IPS-15b (cell line): ENCODE results near the gene CSNK2B.
A peak's percentile ranks its signal among the peaks of the same experiment; 100 is the strongest.

Source experiments
- H3K27me3 ChIP-seq: one replicate; pipeline ENCODE4 v1.6.1; 2013; ENCODE audit warnings: low read length; ENCODE audit not compliant: control insufficient read depth, insufficient read depth
- H3K36me3 ChIP-seq: one replicate; pipeline ENCODE4 v1.6.1; 2013; ENCODE audit warnings: low read length; ENCODE audit not compliant: control insufficient read depth, insufficient read depth
- H3K4me1 ChIP-seq: one replicate; pipeline ENCODE4 v1.6.1; 2013; ENCODE audit warnings: mild to moderate bottlenecking, low read length; ENCODE audit not compliant: control insufficient read depth, insufficient read depth
- H3K4me3 ChIP-seq: one replicate; pipeline ENCODE4 v1.5.1; 2013; ENCODE audit warnings: low read depth, low read length
- H3K9ac ChIP-seq: one replicate; pipeline ENCODE4 v1.6.1; 2013; ENCODE audit warnings: low read depth, mild to moderate bottlenecking, low read length
- H3K9me3 ChIP-seq: one replicate; pipeline ENCODE4 v1.6.1; 2013; ENCODE audit warnings: mild to moderate bottlenecking, low read length; ENCODE audit not compliant: control insufficient read depth, insufficient read depth

Gene CSNK2B

GRCh38 chr6:31666337-31666965 lies 571 bp downstream of the CSNK2B start:
- H3K4me3 ChIP-seq, result peak overlapping the region; percentile 97
- peaks cover 3% of the 10 kb centered on the region for H3K4me1 ChIP-seq
- H3K9me3 ChIP-seq, result no peaks in the 10 kb centered on the region
- H3K9ac ChIP-seq, result peak overlapping the region; percentile 70
- H3K27me3 ChIP-seq, result no peaks in the 10 kb centered on the region
- H3K36me3 ChIP-seq, result peaks cover 51% of the 10 kb centered on the region

GRCh38 chr6:31669676-31670075 lies 3.8 kb downstream of the CSNK2B start, which contains the start of gene LY6G5B:
LY6G5B (plus strand) TSS chr6:31669976; CDS start chr6:31670951, 975 bp downstream.
- Histone ChIP-seq H3K27me3 (no peaks in the 10 kb centered on the region), H3K4me1 (no peaks in the 10 kb centered on the region), H3K36me3 (peaks cover 48% of the 10 kb centered on the region), H3K9ac (no peak within 1 kb of the TSS), H3K4me3 (no peak within 1 kb of the TSS), H3K9me3 (no peaks in the 10 kb centered on the region)

- Histone ChIP-seq H3K4me1 (peaks cover 2% of the 10 kb centered on the region), H3K36me3 (peaks cover 12% of the 10 kb centered on the region), H3K27me3 (peaks cover 3% of the 10 kb centered on the region), H3K9me3 (no peaks in the 10 kb centered on the region), H3K9ac (no peak overlapping the region), H3K4me3 (no peak overlapping the region)
Observed at GRCh38 chr6:31676322-31676903, 10.5 kb downstream of the CSNK2B start.

GRCh38 chr6:31676904-31677303 lies 11.0 kb downstream of the CSNK2B start:
- peaks cover 2% of the 10 kb centered on the region for H3K4me1 ChIP-seq
- H3K4me3 ChIP-seq, result no peak overlapping the region
- H3K9ac ChIP-seq, result no peak overlapping the region
- no peaks in the 10 kb centered on the region for H3K9me3 ChIP-seq
- peaks cover 7% of the 10 kb centered on the region for H3K36me3 ChIP-seq
- H3K27me3 ChIP-seq, result peaks cover 6% of the 10 kb centered on the region

- Histone ChIP-seq H3K27me3 (peaks cover 10% of the 10 kb centered on the region), H3K36me3 (no peaks in the 10 kb centered on the region), H3K9me3 (no peaks in the 10 kb centered on the region), H3K4me1 (peaks cover 2% of the 10 kb centered on the region), H3K4me3 (no peak overlapping the region), H3K9ac (no peak overlapping the region)
Observed at GRCh38 chr6:31677955-31678354, 12.1 kb downstream of the CSNK2B start.

GRCh38 chr6:31680226-31681134 lies 14.6 kb downstream of the CSNK2B start, which contains the start of gene LY6G5C:
LY6G5C (minus strand) TSS chr6:31681067; CDS start chr6:31680373, 694 bp downstream.
- H3K4me3 ChIP-seq, result peak within 1 kb of the TSS; percentile 64
- no peaks in the 10 kb centered on the region for H3K36me3 ChIP-seq
- no peaks in the 10 kb centered on the region for H3K9me3 ChIP-seq
- peaks cover 10% of the 10 kb centered on the region for H3K27me3 ChIP-seq
- peak within 1 kb of the TSS; percentile 65 for H3K9ac ChIP-seq
- peaks cover 2% of the 10 kb centered on the region for H3K4me1 ChIP-seq

GRCh38 chr6:31681135-31681671 lies 15.3 kb downstream of the CSNK2B start:
- H3K36me3 ChIP-seq, result no peaks in the 10 kb centered on the region
- peaks cover 10% of the 10 kb centered on the region for H3K27me3 ChIP-seq
- peak overlapping the region; percentile 64 for H3K4me3 ChIP-seq
- peaks cover 2% of the 10 kb centered on the region for H3K4me1 ChIP-seq
- no peaks in the 10 kb centered on the region for H3K9me3 ChIP-seq
- no peak overlapping the region for H3K9ac ChIP-seq

- H3K4me1 ChIP-seq, result peaks cover 2% of the 10 kb centered on the region
- peak overlapping the region; percentile 53 for H3K4me3 ChIP-seq
- H3K36me3 ChIP-seq, result peaks cover 10% of the 10 kb centered on the region
- H3K9ac ChIP-seq, result no peak overlapping the region
- H3K27me3 ChIP-seq, result peaks cover 10% of the 10 kb centered on the region
- no peaks in the 10 kb centered on the region for H3K9me3 ChIP-seq
Observed at GRCh38 chr6:31683591-31683990, 17.7 kb downstream of the CSNK2B start.

- no peaks in the 10 kb centered on the region for H3K9me3 ChIP-seq
- peaks cover 25% of the 10 kb centered on the region for H3K36me3 ChIP-seq
- peaks cover 7% of the 10 kb centered on the region for H3K27me3 ChIP-seq
- peaks cover 2% of the 10 kb centered on the region for H3K4me1 ChIP-seq
- no peak overlapping the region for H3K4me3 ChIP-seq
- no peak overlapping the region for H3K9ac ChIP-seq
Observed at GRCh38 chr6:31686483-31686882, 20.6 kb downstream of the CSNK2B start.

GRCh38 chr6:31687321-31687720 lies 21.4 kb downstream of the CSNK2B start:
- Histone ChIP-seq H3K36me3 (peaks cover 28% of the 10 kb centered on the region), H3K9ac (no peak overlapping the region), H3K27me3 (peaks cover under 1% of the 10 kb centered on the region)

GRCh38 chr6:31687860-31688693 lies 22.2 kb downstream of the CSNK2B start:
- Histone ChIP-seq H3K4me3 (no peak overlapping the region), H3K27me3 (no peaks in the 10 kb centered on the region), H3K36me3 (peaks cover 28% of the 10 kb centered on the region), H3K9me3 (no peaks in the 10 kb centered on the region), H3K4me1 (peaks cover 2% of the 10 kb centered on the region), H3K9ac (no peak overlapping the region)

More at GRCh38 chr6:31687321-31687720, 21.4 kb downstream of the CSNK2B start:
- Histone ChIP-seq H3K4me3 (no peak overlapping the region), H3K4me1 (peaks cover 2% of the 10 kb centered on the region), H3K9me3 (no peaks in the 10 kb centered on the region)
